ENCODE measurements around the gene RASL10B. TPM values are rescaled to one million over a fixed set of nuclear protein-coding genes. Genes with fewer than 3 reads are reported as not detected.

Gene RASL10B
- polyA plus RNA-seq, 1 donor: 3.1 TPM

DNA sequence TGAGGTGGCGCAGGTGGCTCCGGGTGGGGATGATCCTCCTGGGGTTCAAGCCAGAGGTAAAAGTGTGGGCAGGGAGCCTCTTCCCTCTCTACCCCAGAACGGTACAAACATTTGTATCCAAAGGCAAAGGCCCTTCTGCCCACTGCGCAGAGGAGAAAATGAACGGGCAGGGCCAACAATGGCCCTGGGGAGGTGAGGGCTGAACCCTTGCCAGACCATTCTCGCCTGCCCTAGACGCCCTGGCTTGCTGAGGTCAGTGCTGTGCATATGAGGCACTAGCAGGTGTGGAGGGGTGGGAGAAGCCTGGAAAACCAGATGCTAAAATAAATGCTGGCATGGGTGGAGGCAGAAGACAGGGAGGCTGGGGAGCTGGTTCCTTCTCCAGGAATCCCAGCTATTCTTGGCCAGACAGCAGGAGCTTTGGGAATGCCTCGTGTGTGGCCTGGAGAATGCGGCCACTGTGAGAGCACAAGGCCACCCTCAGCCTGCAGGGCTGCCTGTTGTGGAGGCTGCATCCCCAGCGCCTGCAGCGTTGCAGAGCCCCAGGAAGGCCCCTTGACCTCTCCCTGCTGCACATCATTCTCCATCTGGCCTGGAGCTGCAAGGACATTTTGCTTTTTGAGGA, 33.8 kb downstream of the RASL10B start:
- no peak for DNase-seq (ENCODE audit: low read depth)

DNA sequence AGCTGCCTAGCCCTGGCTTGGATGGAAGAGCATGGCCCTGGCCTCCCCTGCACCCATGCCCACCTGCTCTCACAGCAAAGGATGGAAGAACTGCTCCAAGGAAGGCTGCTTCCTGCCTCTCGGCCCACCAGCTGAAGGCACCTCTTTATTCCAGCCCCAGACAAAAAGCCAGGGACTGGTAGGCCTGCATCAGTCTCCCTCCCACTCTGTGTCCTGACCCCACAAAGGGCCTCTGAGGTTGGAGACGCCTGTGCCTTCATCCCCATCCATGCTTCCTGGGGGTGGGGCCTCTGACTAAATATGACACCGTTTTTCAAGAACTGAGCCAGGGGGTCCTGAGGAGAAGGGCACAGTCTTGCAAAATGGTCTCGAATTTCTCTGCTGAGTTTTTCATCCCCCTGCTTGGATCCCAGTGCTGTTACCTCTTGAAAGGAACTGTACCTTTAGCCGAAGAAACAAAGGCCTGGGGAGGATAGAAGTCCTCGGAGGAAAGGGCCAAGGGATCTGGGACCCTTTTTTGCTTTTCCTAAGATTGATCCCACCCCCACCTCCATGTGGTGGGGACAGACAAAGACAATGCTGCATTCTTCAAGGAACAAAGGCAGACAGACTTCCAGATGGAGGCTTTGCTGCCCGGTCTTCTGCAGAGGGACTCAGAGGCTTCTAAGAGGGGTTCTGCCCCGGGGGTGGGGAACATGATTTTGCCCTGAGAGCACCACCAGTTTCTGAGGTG, 34.5 kb downstream of the RASL10B start:
- DNase-seq (ENCODE audit: low read depth): no peak

- DNase-seq (ENCODE audit: low read depth): no peak
These were observed 35.0 kb downstream of the RASL10B start for GRCh38 chr17:35766489-35766877.

- DNase-seq (ENCODE audit: low read depth): no peak
These were observed 35.6 kb downstream of the RASL10B start for GRCh38 chr17:35766903-35767510.

GRCh38 chr17:35768797-35769196, 37.4 kb downstream of the RASL10B start:
- no peak for DNase-seq (ENCODE audit: low read depth)

- no peak for DNase-seq (ENCODE audit: low read depth)
These were observed 38.6 kb downstream of the RASL10B start for GRCh38 chr17:35769895-35770486.

DNA sequence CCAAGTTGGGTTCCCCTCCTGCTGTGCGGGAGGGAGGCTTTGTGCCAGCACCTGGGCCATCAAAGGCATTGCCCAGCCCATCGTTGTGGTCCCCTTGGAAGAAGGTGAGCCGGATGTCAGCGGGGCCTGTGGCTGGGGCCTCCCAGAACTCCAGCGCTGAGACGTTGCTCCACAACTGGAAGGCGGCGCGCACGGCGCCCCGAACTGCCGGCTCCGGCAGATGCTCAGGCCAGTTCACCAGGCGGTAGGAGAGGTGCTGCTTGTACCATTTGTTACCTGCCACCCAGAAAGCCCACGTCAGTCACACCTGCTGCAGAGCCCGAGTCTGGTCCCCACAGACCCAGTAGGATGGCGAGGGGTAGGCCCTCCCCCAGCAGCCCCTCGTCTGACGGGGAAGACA, 41.7 kb downstream of the RASL10B start:
- no peak for DNase-seq (ENCODE audit: low read depth)

- no peak for DNase-seq (ENCODE audit: low read depth)
These were observed 42.4 kb downstream of the RASL10B start for GRCh38 chr17:35773679-35774425.

- no peak for DNase-seq (ENCODE audit: low read depth)
These were observed 43.1 kb downstream of the RASL10B start for GRCh38 chr17:35774499-35774898.

DNA sequence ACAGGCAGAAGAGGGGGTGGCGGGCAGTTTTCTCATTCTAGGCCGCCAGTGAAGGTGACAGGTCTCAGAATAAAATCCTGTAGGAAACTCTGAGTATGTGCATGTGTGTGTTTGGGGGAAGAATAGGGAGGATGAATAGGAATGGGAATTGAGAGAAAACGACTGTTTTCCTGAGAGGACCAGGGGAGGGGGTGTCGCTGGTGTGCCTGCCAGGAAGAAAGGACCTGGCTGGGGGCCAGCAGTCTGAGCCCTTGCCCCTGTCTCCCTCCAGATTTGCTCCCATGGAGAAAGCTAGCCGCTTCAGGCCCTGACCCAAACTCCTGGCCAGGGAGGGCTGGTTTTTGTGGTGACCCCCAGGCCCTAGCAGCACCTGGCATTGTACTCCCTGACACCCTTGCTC, 43.6 kb downstream of the RASL10B start:
- no peak for DNase-seq (ENCODE audit: low read depth)

GRCh38 chr17:35775583-35775982, 44.1 kb downstream of the RASL10B start:
- DNase-seq (ENCODE audit: low read depth): no peak

DNA sequence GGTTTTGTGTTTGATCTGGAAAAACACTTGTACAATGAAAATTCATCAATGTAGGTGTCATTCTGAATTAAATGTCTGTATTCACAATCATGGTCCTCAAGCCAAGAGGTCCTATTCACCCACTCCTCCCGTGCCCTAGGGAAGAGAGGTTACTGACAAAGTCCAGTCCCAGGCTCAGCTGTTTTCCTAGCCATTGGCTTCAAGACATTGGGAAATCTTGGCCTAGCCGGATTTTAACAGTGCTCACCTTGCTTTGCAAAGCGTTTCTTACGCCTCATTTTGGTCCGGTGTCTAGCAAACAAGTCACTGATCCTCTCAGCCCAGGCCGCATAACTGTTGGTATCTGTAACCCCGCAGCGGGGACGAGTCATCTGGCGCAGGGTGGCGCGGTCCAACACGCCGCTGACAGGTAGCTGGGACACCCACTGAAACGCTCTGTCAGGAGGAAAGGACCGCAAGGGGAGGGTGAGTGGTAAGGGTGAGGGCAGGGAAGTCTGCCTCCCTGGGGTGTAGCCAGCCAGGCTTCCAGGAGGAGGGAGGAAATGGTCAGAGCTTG, 47.3 kb downstream of the RASL10B start:
- no peak for DNase-seq (ENCODE audit: low read depth)

GRCh38 chr17:35780950-35781349, 49.5 kb downstream of the RASL10B start:
- no peak for DNase-seq (ENCODE audit: low read depth)

DNA sequence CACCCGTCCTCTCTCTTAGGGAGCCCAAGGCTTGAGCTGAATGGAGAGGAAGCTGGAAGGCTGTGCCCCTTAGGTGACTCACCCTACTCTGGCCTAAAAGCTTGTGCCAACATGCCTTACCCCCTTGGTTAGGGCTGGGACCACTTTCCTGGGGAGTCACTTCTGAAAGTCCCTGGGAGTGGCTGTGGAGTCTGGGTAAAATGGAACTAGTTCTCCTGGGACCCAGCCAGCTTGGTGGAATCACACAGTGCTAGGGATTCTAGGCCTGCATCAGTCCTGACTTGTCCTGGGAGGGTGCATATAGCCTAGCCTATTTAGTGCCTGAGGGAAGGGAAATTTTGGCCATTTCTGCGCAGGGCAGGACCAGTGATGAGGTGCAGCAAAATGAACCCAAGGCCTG, 53.5 kb downstream of the RASL10B start:
- no peak for DNase-seq (ENCODE audit: low read depth)

DNA sequence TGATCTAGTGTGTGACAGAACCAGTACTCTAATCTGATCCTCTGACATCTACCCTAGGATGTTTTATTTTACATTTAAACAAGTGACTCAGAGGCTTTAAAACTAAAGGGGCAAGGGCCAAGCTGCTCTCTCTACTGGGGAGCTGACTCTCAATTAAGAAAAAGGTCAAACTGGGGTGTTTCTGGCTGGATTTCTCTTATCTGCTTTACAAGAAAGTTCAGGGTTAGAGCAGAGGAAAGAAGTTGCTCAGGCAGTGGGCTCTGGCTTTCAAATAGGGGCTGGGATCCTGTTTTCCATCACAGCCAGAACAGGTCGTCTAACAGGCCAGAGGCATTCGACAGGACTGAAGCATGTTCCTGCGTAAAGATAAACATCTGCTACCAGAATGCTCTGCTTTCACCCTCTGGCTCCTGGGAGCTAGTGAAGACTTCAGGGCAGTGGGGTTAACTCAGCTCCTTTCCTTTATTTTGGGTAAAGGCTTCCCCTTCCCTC, 55.5 kb downstream of the RASL10B start:
- no peak for DNase-seq (ENCODE audit: low read depth)

GRCh38 chr17:35788477-35789368, 57.3 kb downstream of the RASL10B start:
- no peak for DNase-seq (ENCODE audit: low read depth)

DNA sequence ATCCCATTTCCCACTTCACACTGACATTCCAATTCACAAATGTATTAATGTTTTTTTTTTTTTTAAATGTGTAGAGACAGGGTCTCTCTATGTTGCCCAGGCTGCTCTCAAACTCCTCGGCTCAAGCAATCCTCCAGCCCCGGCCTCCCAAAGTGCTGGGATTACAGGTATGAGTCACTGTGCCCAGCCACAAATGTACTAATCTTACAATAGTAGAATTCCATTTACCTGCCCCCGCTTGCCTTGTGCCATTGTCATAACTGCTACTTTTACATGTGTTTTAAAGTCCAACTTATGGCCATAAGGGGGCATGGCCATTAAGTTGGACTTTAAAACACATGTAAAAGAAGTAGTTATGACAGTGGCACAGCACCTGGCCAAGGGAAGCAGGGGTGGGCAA, 59.4 kb downstream of the RASL10B start:
- DNase-seq (ENCODE audit: low read depth): no peak

GRCh38 chr17:35791681-35792350, 60.4 kb downstream of the RASL10B start:
- no peak for DNase-seq (ENCODE audit: low read depth)

Data from forelimb muscle (tissue), 1 donor.